Uterus (tissue), 2 donors: ENCODE data around the gene HOOK2.

Experiments used
- POLR2A ChIP-seq, 2 donors: fragments of 450-650 bp; IDR thresholded peaks; one replicate each; pipeline ENCODE4 v1.6.1; 2016; ENCODE audit warnings: antibody characterized with exemption in 2 of 2, mild to moderate bottlenecking in 1 of 2, moderate library complexity in 1 of 2
- TF ChIP-seq, protein P1 (sequence below), 4 experiments: fragments of 200-600 bp in 2 of 4; fragments of 450-650 bp in 2 of 4; sonication (generic) in 2 of 4; IDR thresholded peaks; one replicate each; pipeline ENCODE4 v1.5.1; 2016 to 2019; ENCODE audit warnings: antibody characterized with exemption in 4 of 4, mild to moderate bottlenecking in 2 of 4, moderate library complexity in 1 of 4

DNA sequence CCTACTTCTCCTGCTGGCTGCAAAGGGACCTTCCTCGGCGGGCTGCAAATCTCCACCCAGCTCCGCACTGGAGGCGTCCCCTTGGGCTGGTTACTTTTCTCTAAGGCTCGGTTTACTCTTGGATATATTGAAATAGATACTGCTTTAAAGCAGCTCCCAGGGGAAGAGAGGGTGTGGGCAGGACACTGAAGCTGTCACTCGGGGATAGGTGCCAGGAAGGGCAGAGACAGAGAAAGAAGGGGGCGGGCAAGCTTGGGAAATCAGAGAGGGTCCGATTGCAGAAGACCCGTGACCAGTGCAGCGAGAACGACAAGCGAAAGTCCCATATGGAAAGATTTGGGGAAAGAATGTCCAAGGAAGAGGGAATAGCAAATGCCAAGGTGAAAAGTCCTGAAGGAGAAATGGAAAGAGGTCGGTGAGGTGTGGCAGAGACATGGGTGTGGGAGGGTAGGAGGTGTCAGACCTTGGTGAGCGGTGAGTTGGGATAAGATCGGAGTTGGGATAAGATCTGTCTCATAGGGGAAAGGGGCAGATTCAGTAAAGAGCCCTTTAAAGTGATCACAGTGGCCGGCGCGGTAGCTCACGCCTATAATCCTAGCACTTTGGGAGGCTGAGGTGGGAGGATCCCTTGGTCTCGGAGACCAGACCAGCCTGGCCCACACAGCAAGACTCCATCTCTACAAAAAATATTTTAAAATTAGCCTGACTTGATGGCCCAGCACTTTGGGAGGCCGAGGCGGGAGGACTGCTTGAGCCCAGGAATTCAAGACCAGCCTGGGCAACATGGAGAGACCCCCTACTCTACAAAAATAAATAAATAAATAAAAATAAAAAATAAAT, 27.1 kb upstream of the HOOK2 start:
- TF ChIP-seq, protein P1, sequence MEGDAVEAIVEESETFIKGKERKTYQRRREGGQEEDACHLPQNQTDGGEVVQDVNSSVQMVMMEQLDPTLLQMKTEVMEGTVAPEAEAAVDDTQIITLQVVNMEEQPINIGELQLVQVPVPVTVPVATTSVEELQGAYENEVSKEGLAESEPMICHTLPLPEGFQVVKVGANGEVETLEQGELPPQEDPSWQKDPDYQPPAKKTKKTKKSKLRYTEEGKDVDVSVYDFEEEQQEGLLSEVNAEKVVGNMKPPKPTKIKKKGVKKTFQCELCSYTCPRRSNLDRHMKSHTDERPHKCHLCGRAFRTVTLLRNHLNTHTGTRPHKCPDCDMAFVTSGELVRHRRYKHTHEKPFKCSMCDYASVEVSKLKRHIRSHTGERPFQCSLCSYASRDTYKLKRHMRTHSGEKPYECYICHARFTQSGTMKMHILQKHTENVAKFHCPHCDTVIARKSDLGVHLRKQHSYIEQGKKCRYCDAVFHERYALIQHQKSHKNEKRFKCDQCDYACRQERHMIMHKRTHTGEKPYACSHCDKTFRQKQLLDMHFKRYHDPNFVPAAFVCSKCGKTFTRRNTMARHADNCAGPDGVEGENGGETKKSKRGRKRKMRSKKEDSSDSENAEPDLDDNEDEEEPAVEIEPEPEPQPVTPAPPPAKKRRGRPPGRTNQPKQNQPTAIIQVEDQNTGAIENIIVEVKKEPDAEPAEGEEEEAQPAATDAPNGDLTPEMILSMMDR (IDR thresholded peaks at IDR 0.05), result no peak
- TF ChIP-seq POLR2A (IDR thresholded peaks at IDR 0.05), result no peak
